HL-60/S4 treated with phorbol 12-myristate 13-acetate at 8.2 ng/mL for 4 days and 3 days (cell line): ENCODE data around the gene MBOAT7.
"Not testable (repeated sequence)": the region's sequence is repeated elsewhere in the genome, so short reads cannot be mapped to it uniquely, and the experiment has no call there.

Source experiments
- in situ Hi-C: fragments of 300-500 bp; cut with MboI; formaldehyde crosslinking; loops from 2 replicates; pipeline ENCODE4 v1.15.0; 2022; ENCODE audit warnings: low sequenced_read_pairs

The MBOAT7 gene

GRCh38 chr19:54209058-54209810 lies 19.9 kb upstream of the MBOAT7 start:
- in situ Hi-C loops = no loop called here

DNA sequence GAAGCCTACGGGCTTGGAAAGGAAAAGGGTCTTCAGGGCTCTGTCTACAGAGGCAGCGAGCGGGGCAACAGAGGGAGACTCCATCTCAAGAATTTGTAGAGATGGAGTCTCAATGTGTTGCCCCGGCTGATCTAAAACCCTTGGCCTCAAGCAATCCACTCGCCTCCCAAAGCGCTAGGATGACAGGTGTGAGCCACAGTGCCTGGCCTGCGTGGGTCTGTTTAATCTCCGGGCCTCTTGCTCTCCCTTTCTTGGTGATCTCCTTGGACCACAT lies 19.3 kb upstream of the MBOAT7 start:
- in situ Hi-C loops = no loop called here

DNA sequence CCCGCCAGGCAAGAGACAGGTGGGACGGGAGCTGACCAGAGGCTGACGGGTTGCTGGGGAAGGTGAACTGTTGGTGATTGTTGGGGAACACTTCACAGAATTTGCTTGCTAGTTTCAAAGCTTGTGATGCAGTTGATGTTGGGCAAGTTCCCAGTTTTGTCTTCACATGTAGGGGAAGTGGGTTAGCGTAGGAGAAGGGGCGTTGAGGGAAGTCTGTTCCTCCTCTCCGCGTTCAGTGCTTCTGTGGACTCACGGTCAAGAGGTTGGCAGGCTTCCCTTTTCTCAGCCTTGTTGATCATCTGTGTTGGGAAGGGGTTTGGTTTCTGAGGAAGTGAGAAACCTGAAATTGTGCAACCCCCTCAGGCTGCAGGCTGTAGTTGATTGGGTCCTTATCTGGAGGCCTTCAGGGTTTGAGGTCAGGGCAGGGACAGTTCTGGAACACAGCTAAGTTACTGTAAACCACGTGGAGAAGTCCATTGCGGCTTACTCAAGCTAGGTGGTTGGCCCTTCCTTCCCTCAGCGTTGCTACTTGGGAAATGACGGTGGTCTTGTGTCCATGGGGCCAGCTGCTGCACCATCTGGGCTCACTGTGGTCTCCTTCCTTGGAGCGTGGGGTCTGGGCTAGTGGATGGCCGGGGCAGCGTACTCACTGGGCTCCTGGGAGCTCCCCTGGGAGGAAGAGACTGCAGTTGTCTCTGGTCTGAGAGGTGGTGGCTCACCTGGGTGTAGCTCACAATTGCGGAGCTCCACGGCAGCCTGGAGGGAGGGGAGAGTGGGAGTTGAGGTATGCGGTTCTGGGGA lies 18.8 kb upstream of the MBOAT7 start:
- in situ Hi-C loops = no loop called here

DNA sequence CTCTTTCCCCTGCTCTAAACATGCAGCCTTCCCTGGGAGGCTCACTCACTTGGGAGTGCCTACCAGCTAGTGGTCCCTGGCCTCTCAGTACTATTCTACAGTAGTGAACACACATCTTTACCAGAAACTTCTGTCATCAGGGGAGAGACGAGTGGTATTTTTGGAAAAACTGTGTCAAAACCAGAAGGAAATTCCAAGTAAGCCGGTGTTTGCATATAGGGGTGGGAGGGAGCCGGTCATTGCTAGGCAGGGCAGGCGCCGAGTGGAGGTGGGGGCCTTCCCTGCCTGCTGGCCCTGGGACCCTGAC lies 18.2 kb upstream of the MBOAT7 start:
- in situ Hi-C loops = no loop called here

DNA sequence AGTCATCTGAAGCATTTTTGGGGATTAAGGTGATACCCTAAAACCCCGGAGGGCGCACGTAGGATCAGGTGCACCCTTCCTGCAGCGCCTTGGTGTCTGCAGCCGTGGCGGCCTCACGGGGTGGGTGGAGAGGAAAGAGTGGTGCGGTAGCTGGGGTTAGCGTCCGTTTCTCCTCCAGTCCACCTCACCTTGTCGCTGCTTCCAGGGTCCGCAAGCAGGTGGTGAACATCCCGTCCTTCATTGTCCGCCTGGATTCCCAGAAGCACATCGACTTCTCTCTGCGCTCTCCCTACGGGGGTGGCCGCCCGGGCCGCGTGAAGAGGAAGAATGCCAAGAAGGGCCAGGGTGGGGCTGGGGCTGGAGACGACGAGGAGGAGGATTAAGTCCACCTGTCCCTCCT lies 17.8 kb upstream of the MBOAT7 start:
- in situ Hi-C loops = not testable (repeated sequence)

GRCh38 chr19:54206831-54207177 lies 17.4 kb upstream of the MBOAT7 start:
- in situ Hi-C loops = no loop called here

DNA sequence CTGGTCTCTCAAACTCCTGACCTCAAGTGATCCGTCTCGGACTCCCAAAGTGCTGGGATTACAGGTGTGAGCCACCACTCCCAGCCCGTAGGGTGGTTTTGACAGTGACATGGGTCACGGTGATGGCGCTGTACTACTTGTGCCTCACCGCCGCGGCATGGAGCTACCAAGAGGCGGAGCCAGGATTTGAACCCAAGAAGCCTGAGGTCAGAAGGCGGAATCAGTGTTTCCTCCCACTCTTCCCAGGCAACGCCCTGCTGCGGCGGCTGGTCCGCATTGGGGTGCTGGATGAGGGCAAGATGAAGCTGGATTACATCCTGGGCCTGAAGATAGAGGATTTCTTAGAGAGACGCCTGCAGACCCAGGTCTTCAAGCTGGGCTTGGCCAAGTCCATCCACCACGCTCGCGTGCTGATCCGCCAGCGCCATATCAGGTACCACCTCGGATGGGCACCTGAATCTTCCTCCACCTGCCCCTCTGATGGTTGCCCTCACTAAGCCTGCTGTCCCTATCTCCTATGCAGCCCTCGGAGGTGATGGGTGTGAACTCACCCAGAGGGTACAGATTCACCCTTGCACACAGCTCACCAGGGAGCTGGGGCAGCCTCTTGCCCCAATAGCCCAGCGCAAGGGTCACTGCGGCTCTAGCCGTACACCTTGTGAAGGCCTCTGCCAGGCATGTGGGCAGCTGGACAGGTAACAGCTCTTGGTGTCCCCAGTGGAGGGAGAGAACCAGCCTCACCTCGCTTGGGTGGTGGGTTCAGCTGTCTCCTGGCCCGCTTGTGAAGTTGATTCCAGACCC lies 16.9 kb upstream of the MBOAT7 start:
- in situ Hi-C loops = no loop called here

- in situ Hi-C loops = no loop called here
Measured at GRCh38 chr19:54204767-54205468, 15.5 kb upstream of the MBOAT7 start.

- in situ Hi-C loops = no loop called here
Measured at GRCh38 chr19:54203151-54203611, 13.8 kb upstream of the MBOAT7 start.

- in situ Hi-C loops = no loop called here
Measured at GRCh38 chr19:54201980-54202379, 12.6 kb upstream of the MBOAT7 start.

DNA sequence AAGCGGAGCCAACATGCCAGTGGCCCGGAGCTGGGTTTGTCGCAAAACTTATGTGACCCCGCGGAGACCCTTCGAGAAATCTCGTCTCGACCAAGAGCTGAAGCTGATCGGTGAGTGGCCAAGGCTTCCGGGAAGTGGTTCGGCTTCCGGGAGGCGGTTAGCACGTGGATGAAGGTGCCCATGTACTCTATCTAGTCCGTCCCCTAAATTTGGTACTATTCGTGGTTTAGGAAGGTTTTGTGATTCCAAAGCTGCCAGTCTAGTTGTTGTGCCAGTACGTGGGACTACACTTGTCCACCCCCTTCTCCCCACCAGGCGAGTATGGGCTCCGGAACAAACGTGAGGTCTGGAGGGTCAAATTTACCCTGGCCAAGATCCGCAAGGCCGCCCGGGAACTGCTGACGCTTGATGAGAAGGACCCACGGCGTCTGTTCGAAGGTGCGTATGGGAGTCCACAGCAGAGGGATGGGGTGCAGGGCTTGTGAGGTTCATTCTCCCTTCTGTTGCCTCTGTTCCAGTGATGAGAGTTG lies 11.9 kb upstream of the MBOAT7 start:
- in situ Hi-C loops = no loop called here

GRCh38 chr19:54199401-54199800 lies 10.0 kb upstream of the MBOAT7 start:
- in situ Hi-C loops = no loop called here

GRCh38 chr19:54197121-54197520 lies 7.7 kb upstream of the MBOAT7 start:
- in situ Hi-C loops = no loop called here

DNA sequence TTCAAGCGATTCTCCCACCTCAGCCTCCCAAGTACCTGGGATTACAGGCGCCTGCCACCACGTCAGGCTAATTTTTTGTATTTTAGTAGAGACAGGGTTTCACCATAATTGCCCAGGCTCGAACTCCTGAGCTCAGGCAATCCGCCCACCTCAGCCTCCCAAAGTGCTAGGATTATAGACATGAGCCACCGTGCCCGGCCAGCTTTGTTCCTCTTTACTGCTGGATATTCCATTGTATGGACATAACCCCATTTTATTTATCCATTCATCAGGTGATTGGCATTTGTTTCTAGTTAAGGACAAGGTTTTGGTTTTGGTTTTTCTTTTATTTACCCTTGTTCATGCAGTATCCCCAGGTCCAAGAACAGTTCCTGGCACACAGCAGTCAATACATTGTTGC lies 7.2 kb upstream of the MBOAT7 start:
- in situ Hi-C loops = no loop called here

- in situ Hi-C loops = not testable (repeated sequence)
Measured at GRCh38 chr19:54194463-54194862, 5.1 kb upstream of the MBOAT7 start.

GRCh38 chr19:54193011-54193410 lies 3.6 kb upstream of the MBOAT7 start:
- in situ Hi-C loops = no loop called here

GRCh38 chr19:54191811-54192453 lies 2.6 kb upstream of the MBOAT7 start:
- in situ Hi-C loops = no loop called here

- in situ Hi-C loops = no loop called here
Measured at GRCh38 chr19:54191011-54191810, 1.8 kb upstream of the MBOAT7 start, which contains the start of gene TSEN34. Gene TSEN34, plus strand, starts transcription at chr19:54191308. Its CDS starts 57 bp downstream, at chr19:54191365.

- in situ Hi-C loops = no loop called here
Measured at GRCh38 chr19:54190503-54191010, 1.2 kb upstream of the MBOAT7 start.
